Stomach (tissue), 9 donors: Measurements from ENCODE around the gene PTPRF. TPM values are rescaled to one million over a fixed set of nuclear protein-coding genes. Genes with fewer than 3 reads are reported as not detected.

Source experiments
- DNase-seq, 2 donors: peaks; one replicate each; pipeline versions ENCODE4 v3.0.0 to v3.0.0-alpha.2; 2013 to 2019
- H3K27ac ChIP-seq, 5 donors: fragments of 200-600 bp in 4 of 5; sonication (generic) in 4 of 5; one replicate each; pipeline ENCODE4 v1.5.1; 2013 to 2019; ENCODE audit warnings: mild to moderate bottlenecking in 1 of 5, moderate library complexity in 1 of 5
- H3K27me3 ChIP-seq, 3 donors: fragments of 200-600 bp; sonication (generic); one replicate each; pipeline ENCODE4 v1.5.1; 2017 to 2019; ENCODE audit warnings: mixed run types in 1 of 3
- H3K36me3 ChIP-seq, 4 donors: fragments of 200-600 bp; sonication (generic); 1 replicate in 3 of 4; 2 replicates in 1 of 4; pipeline ENCODE4 v1.5.1; 2016 to 2019
- H3K4me1 ChIP-seq, 4 donors: fragments of 200-600 bp; sonication (generic); one replicate each; pipeline ENCODE4 v1.5.1; 2016 to 2019
- H3K4me3 ChIP-seq, 4 donors: fragments of 200-600 bp; sonication (generic) in 3 of 4; one replicate each; pipeline ENCODE4 v1.5.1; 2016 to 2019; ENCODE audit warnings: mild to moderate bottlenecking in 1 of 4
- H3K9me3 ChIP-seq, 4 donors: fragments of 200-600 bp; sonication (generic); one replicate each; pipeline ENCODE4 v1.5.1; 2016 to 2019
- EP300 ChIP-seq: sonication (generic); formaldehyde crosslinking; IDR thresholded peaks from one replicate; pipeline ENCODE4 v1.6.1; 2017; ENCODE audit warnings: antibody characterized with exemption
- POLR2A ChIP-seq, 4 donors: fragments of 450-650 bp; IDR thresholded peaks; one replicate each; pipeline ENCODE4 v1.6.1; 2016; ENCODE audit warnings: antibody characterized with exemption in 4 of 4, control low read depth in 2 of 4, mild to moderate bottlenecking in 1 of 4, moderate library complexity in 1 of 4
- POLR2AphosphoS5 ChIP-seq, 3 donors: sonication (generic); formaldehyde crosslinking; IDR thresholded peaks; one replicate each; pipeline ENCODE4 v1.6.1; 2016; ENCODE audit warnings: antibody characterized with exemption in 3 of 3
- WGBS, 5 donors: extraction: QIAGEN DNeasy Blood & Tissue Kit in 3 of 5; methylation state at CpG; one replicate each; pipeline versions ENCODE4 v1.1.5 to v1.1.7; 2013 to 2018; 5-methylcytosine and 5-hydroxymethylcytosine counted together
- intact Hi-C: fragments of 100-400 bp; cut with DNase I; formaldehyde crosslinking; loops from one replicate; pipeline ENCODE4 v1.15.1; 2023; ENCODE audit warnings: low total_unique reads
- polyA plus RNA-seq, 3 donors: library from polyadenylated mRNA; stranded (reverse); fragments of 200-250 nt; gene quantifications; one replicate each; pipeline ENCODE4 v1.2.3, GENCODE V29; 2013
- total RNA-seq, 5 donors: library from RNA; depleted of rRNA; stranded (reverse); fragments of >200 nt; gene quantifications; one replicate each; pipeline versions ENCODE4 v1.1.0 to v1.2.3, GENCODE V29; 2014 to 2016
- TF ChIP-seq, protein P1 (sequence below), 7 experiments: fragments of 450-650 bp in 4 of 7; fragments of 200-600 bp in 3 of 7; sonication (generic) in 3 of 7; IDR thresholded peaks; one replicate each; pipeline ENCODE4 v1.5.1; 2016 to 2019; ENCODE audit warnings: antibody characterized with exemption in 7 of 7, control low read depth in 2 of 7, mild to moderate bottlenecking in 1 of 7
- donor health status: healthy with polysubstance abuse.
- donor health status: Bipolar disorder and iron deficiency.
- donor health status: healthy.

PTPRF gene
- total and polyA plus RNA-seq, 8 donors, result 11.3 to 282 (median 82.0) TPM

DNA sequence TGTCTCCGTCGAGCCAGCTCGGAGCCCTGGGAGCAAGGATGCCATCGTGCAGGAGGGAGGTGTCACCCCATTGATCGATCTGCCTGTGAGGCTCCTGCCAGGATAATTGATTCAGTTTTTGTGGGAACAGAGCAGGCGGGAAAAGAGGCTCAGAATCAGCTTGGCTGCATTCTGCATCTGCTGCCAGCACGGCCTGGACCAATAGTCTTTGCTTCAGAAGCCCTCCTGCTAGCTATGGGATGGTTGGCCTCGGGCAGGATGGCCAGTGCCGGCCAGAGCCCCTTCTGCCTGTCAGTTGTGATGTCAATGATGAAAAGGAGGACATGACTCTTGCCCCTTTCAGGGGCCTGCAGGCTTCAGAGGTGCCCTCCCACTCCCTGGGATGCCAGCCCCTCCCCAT, 39.6 kb downstream of the PTPRF start:
- Histone ChIP-seq H3K27ac (no peak overlapping the region), H3K4me3 (no peak overlapping the region), H3K4me1 (peaks cover 9 to 25% (median 14%) of the 10 kb centered on the region in 4 donors), H3K36me3 (peaks cover 8 to 57% (median 45%) of the 10 kb centered on the region in 4 donors), H3K9me3 (no peaks in the 10 kb centered on the region), H3K27me3 (peaks cover 0 to 8% (median 0%) of the 10 kb centered on the region in 3 donors)
- no peak for DNase-seq
- TF ChIP-seq, protein P1, sequence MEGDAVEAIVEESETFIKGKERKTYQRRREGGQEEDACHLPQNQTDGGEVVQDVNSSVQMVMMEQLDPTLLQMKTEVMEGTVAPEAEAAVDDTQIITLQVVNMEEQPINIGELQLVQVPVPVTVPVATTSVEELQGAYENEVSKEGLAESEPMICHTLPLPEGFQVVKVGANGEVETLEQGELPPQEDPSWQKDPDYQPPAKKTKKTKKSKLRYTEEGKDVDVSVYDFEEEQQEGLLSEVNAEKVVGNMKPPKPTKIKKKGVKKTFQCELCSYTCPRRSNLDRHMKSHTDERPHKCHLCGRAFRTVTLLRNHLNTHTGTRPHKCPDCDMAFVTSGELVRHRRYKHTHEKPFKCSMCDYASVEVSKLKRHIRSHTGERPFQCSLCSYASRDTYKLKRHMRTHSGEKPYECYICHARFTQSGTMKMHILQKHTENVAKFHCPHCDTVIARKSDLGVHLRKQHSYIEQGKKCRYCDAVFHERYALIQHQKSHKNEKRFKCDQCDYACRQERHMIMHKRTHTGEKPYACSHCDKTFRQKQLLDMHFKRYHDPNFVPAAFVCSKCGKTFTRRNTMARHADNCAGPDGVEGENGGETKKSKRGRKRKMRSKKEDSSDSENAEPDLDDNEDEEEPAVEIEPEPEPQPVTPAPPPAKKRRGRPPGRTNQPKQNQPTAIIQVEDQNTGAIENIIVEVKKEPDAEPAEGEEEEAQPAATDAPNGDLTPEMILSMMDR (IDR thresholded peaks at IDR 0.05), result no peak
- TF ChIP-seq POLR2AphosphoS5 (IDR thresholded peaks at IDR 0.05) (no peak), EP300 (no peak), POLR2A (IDR thresholded peaks at IDR 0.05) (no peak)
- intact Hi-C loops, result no loop called here
- WGBS, 5 donors, result 77 to 91% (median 82%) methylated on average over 7 to 9 of the region's 9 CpGs

DNA sequence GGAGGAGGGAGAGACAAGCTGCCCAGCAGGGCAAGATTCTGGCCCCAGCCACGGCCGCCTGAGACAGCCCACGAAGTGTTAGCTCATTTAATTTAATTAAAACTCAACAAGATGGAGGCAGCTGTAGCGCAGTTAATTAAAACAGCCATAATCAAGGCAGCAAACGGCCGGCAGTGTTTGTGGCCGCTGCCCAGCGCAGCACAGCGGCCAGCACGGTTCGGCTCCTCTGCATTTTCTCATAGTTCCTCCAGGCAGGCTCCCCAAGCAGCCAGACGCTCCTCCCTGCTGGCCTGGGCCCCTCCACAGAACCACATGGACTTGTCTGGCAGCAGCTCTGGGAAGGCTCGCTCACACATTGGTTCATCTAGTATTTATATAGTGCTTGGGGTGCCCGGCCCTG, 40.0 kb downstream of the PTPRF start:
- H3K27ac ChIP-seq, result no peak overlapping the region
- H3K27me3 ChIP-seq, result peaks cover 0 to 3% (median 0%) of the 10 kb centered on the region in 3 donors
- intact Hi-C loops, result no loop called here
- peaks cover 5 to 20% (median 10%) of the 10 kb centered on the region in 4 donors for H3K4me1 ChIP-seq
- no peak overlapping the region for H3K4me3 ChIP-seq
- no peaks in the 10 kb centered on the region for H3K9me3 ChIP-seq
- peaks cover 8 to 61% (median 49%) of the 10 kb centered on the region in 4 donors for H3K36me3 ChIP-seq
- peak in 1 of 2 donors; percentile 46 for DNase-seq
- WGBS, 5 donors, result 83 to 94% (median 91%) methylated on average over 14 of the region's 14 CpGs
- TF ChIP-seq POLR2A (IDR thresholded peaks at IDR 0.05), result no peak
- no peak for TF ChIP-seq EP300
- TF ChIP-seq POLR2AphosphoS5 (IDR thresholded peaks at IDR 0.05), result no peak
- TF ChIP-seq, protein P1 (IDR thresholded peaks at IDR 0.05), result no peak

DNA sequence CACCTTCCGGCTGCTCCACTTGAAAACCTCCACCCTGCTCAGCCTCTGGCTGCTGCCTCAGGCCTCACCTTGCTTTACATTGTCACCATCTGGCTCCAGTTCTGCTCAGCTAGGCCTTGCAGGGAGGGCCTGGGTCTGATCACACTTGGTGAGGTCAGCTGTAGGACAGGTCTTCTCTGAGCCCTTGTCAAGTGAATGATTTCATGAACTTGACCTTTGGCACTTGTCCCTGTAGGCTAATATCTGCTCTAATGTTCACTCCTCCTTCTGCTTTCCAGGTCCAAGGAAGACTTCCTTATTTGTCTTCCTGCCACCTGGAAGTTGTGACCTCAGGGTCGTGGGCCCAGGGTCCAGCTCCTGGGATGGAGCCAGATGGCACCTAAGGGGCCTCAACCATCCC, 41.4 kb downstream of the PTPRF start:
- intact Hi-C loops, result no loop called here
- peaks cover 0 to 8% (median 2%) of the 10 kb centered on the region in 4 donors for H3K4me1 ChIP-seq
- H3K27me3 ChIP-seq, result no peaks in the 10 kb centered on the region
- 47 to 75% (median 58%) methylated on average over 2 of the region's 2 CpGs for WGBS, 5 donors
- H3K9me3 ChIP-seq, result no peaks in the 10 kb centered on the region
- H3K4me3 ChIP-seq, result no peak overlapping the region
- TF ChIP-seq, protein P1 (IDR thresholded peaks at IDR 0.05), result no peak
- TF ChIP-seq EP300 (no peak), POLR2A (IDR thresholded peaks at IDR 0.05) (no peak), POLR2AphosphoS5 (IDR thresholded peaks at IDR 0.05) (no peak)
- H3K36me3 ChIP-seq, result peaks cover 8 to 72% (median 58%) of the 10 kb centered on the region in 4 donors
- DNase-seq, result no peak
- H3K27ac ChIP-seq, result no peak overlapping the region

DNA sequence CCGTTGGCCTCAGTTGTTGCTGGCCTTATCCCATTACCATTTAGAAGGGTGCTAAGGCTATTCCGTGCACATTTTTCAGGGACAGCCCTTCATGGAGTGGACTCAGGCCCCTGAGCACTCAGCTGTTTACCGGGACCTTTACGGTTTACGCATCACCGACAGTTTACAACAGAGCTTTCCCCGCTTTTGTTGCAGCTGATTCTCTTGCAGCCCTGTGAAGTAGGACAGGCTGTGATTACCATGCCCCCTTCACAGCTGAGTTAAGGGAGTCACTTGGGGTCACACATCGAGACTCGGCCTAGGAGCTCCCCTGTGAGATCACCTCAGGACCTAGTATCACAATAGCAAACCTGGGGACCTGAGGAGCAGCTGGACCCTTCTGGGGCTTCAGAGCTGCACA, 41.9 kb downstream of the PTPRF start:
- H3K4me1 ChIP-seq, result peaks cover 0 to 8% (median 2%) of the 10 kb centered on the region in 4 donors
- no peak overlapping the region for H3K27ac ChIP-seq
- TF ChIP-seq POLR2AphosphoS5 (IDR thresholded peaks at IDR 0.05), result no peak
- no peak for TF ChIP-seq EP300
- TF ChIP-seq, protein P1 (IDR thresholded peaks at IDR 0.05), result no peak
- TF ChIP-seq POLR2A (IDR thresholded peaks at IDR 0.05), result no peak
- no peak overlapping the region for H3K4me3 ChIP-seq
- 78 to 86% (median 83%) methylated on average over 7 to 9 of the region's 9 CpGs for WGBS, 5 donors
- no peaks in the 10 kb centered on the region for H3K27me3 ChIP-seq
- intact Hi-C loops, result no loop called here
- no peak for DNase-seq
- no peaks in the 10 kb centered on the region for H3K9me3 ChIP-seq
- H3K36me3 ChIP-seq, result peaks cover 8 to 75% (median 58%) of the 10 kb centered on the region in 4 donors
